Activated CD8-positive, alpha-beta memory T cell treated with anti-CD3 and anti-CD28 coated beads for 48 hours (primary cell): Measurements from ENCODE around the gene FBXO36.
"Not testable (repeated sequence)": the region's sequence is repeated elsewhere in the genome, so short reads cannot be mapped to it uniquely, and the experiment has no call there.

ENCODE experiments used
- DNase-seq, 3 experiments: peaks; one replicate each; pipeline ENCODE4 v3.0.0-alpha.2; 2020; ENCODE audit warnings: low read depth in 2 of 3, low spot score in 2 of 3

The FBXO36 gene

GRCh38 chr2:229922449-229923386 is at the start of gene FBXO36:
Gene FBXO36, plus strand, starts transcription at chr2:229922503. Its CDS starts 11 bp downstream, at chr2:229922514.
- DNase-seq: peak in 2 of 3 experiments; percentile 29 to 44

- no peak for DNase-seq
Measured at GRCh38 chr2:229873123-229873581, 49.2 kb upstream of the FBXO36 start.

GRCh38 chr2:229874647-229875046 is 47.7 kb upstream of the FBXO36 start:
- DNase-seq: no peak

GRCh38 chr2:229875549-229875948 is 46.8 kb upstream of the FBXO36 start:
- DNase-seq: no peak

- no peak for DNase-seq
Measured at GRCh38 chr2:229879191-229879950, 42.9 kb upstream of the FBXO36 start.

GRCh38 chr2:229880892-229881586 is 41.3 kb upstream of the FBXO36 start:
- DNase-seq: no peak

- no peak for DNase-seq
Measured at GRCh38 chr2:229882583-229882982, 39.7 kb upstream of the FBXO36 start.

GRCh38 chr2:229884775-229885699 is 37.3 kb upstream of the FBXO36 start:
- DNase-seq: no peak

GRCh38 chr2:229887441-229887840 is 34.9 kb upstream of the FBXO36 start:
- DNase-seq: no peak

- no peak for DNase-seq
Measured at GRCh38 chr2:229888031-229888430, 34.3 kb upstream of the FBXO36 start.

GRCh38 chr2:229889023-229889422 is 33.3 kb upstream of the FBXO36 start:
- no peak for DNase-seq

- no peak for DNase-seq
Measured at GRCh38 chr2:229896857-229897256, 25.4 kb upstream of the FBXO36 start.

- no peak for DNase-seq
Measured at GRCh38 chr2:229899604-229900003, 22.7 kb upstream of the FBXO36 start.

GRCh38 chr2:229900012-229900411 is 22.3 kb upstream of the FBXO36 start:
- DNase-seq: no peak

- not testable (repeated sequence) for DNase-seq
Measured at GRCh38 chr2:229900514-229900913, 21.8 kb upstream of the FBXO36 start.

GRCh38 chr2:229901819-229902218 is 20.5 kb upstream of the FBXO36 start:
- no peak for DNase-seq

GRCh38 chr2:229903037-229903436 is 19.3 kb upstream of the FBXO36 start:
- no peak for DNase-seq

- no peak for DNase-seq
Measured at GRCh38 chr2:229905601-229906000, 16.7 kb upstream of the FBXO36 start.

GRCh38 chr2:229909090-229909489 is 13.2 kb upstream of the FBXO36 start:
- no peak for DNase-seq

GRCh38 chr2:229910147-229910831 is 12.0 kb upstream of the FBXO36 start:
- no peak for DNase-seq
